Prostate gland (tissue), 2 donors: ENCODE data around the gene GALNT15. TPM values are rescaled to one million over a fixed set of nuclear protein-coding genes. Genes with fewer than 3 reads are reported as not detected.

ENCODE experiments used
- DNase-seq: peaks from one replicate; pipeline ENCODE4 v3.0.0-alpha.2; 2019; ENCODE audit warnings: low spot score
- H3K27ac ChIP-seq, 2 donors: fragments of 200-600 bp; sonication (generic); 2 replicates each; pipeline ENCODE4 v1.5.1; 2017 to 2019
- H3K27me3 ChIP-seq: fragments of 200-600 bp; sonication (generic); replicated peaks from 2 replicates; pipeline ENCODE4 v1.5.1; 2019; ENCODE audit not compliant: insufficient read depth
- H3K36me3 ChIP-seq, 2 donors: fragments of 200-600 bp; sonication (generic); 1 replicate in 1 of 2; 2 replicates in 1 of 2; pipeline versions ENCODE4 v1.5.1 to v1.8.1; 2017 to 2019
- H3K4me1 ChIP-seq: fragments of 200-600 bp; sonication (generic); replicated peaks from 2 replicates; pipeline ENCODE4 v1.5.1; 2019
- H3K4me3 ChIP-seq, 2 donors: fragments of 200-600 bp; sonication (generic); 2 replicates each; pipeline ENCODE4 v1.5.1; 2017 to 2019
- H3K9me3 ChIP-seq: fragments of 200-600 bp; sonication (generic); 2 replicates; pipeline ENCODE4 v1.5.1; 2017
- CTCF ChIP-seq, 4 experiments: fragments of 200-600 bp in 2 of 4; fragments of 450-650 bp in 2 of 4; sonication (generic) in 2 of 4; IDR thresholded peaks; 1 replicate in 3 of 4; 2 replicates in 1 of 4; pipeline ENCODE4 v1.5.1; 2016 to 2019; ENCODE audit warnings: antibody characterized with exemption in 4 of 4, mild to moderate bottlenecking in 2 of 4, moderate library complexity in 2 of 4
- POLR2A ChIP-seq: fragments of 450-650 bp; IDR thresholded peaks from one replicate; pipeline ENCODE4 v1.6.1; 2016; ENCODE audit warnings: antibody characterized with exemption, mild to moderate bottlenecking
- POLR2AphosphoS5 ChIP-seq: sonication (generic); formaldehyde crosslinking; IDR thresholded peaks from one replicate; pipeline ENCODE4 v1.6.1; 2017; ENCODE audit warnings: antibody characterized with exemption
- WGBS: methylation state at CpG from one replicate; pipeline ENCODE4 v1.1.5; 2018; 5-methylcytosine and 5-hydroxymethylcytosine counted together
- intact Hi-C: fragments of 100-400 bp; cut with DNase I; formaldehyde crosslinking; loops from one replicate; pipeline ENCODE4 v1.14.2; 2022
- total RNA-seq, 2 donors: library from RNA; depleted of rRNA; stranded (reverse); fragments of >200 nt; gene quantifications; one replicate each; pipeline ENCODE4 v1.1.0, GENCODE V29; 2016

GALNT15 gene
- total RNA-seq, 2 donors from 2014 or later, result 6.0 to 7.6 TPM

GRCh38 chr3:16171825-16172224 lies 2.7 kb upstream of the GALNT15 start:
- H3K27me3 ChIP-seq, result no peaks in the 10 kb centered on the region
- no peak overlapping the region for H3K27ac ChIP-seq
- DNase-seq, result peak; percentile 27
- H3K4me1 ChIP-seq, result peaks cover 2% of the 10 kb centered on the region
- no peaks in the 10 kb centered on the region for H3K9me3 ChIP-seq
- H3K36me3 ChIP-seq, result no peaks in the 10 kb centered on the region
- TF ChIP-seq POLR2AphosphoS5, result peak; percentile 43
- TF ChIP-seq POLR2A, result no peak
- 89% methylated on average over 1 of the region's 1 CpG for WGBS
- intact Hi-C loops, result no loop called here
- H3K4me3 ChIP-seq, result no peak overlapping the region

- Histone ChIP-seq H3K36me3 (no peaks in the 10 kb centered on the region), H3K27me3 (no peaks in the 10 kb centered on the region), H3K4me3 (no peak overlapping the region), H3K27ac (no peak overlapping the region), H3K4me1 (peaks cover 2% of the 10 kb centered on the region), H3K9me3 (no peaks in the 10 kb centered on the region)
- DNase-seq, result no peak
- intact Hi-C loops, result no loop called here
- WGBS, result 87% methylated on average over 5 of the region's 5 CpGs
- TF ChIP-seq CTCF (IDR thresholded peaks at IDR 0.05), result no peak
- no peak for TF ChIP-seq POLR2AphosphoS5
- no peak for TF ChIP-seq POLR2A
Observed at GRCh38 chr3:16173283-16174025, 1.0 kb upstream of the GALNT15 start.

GRCh38 chr3:16174026-16174355 lies 489 bp upstream of the GALNT15 start:
- H3K36me3 ChIP-seq, result no peaks in the 10 kb centered on the region
- H3K27me3 ChIP-seq, result no peaks in the 10 kb centered on the region
- 0% methylated on average over 1 of the region's 1 CpG for WGBS
- TF ChIP-seq CTCF (IDR thresholded peaks at IDR 0.05), result no peak
- TF ChIP-seq POLR2AphosphoS5, result no peak
- TF ChIP-seq POLR2A, result no peak
- intact Hi-C loops, result no loop called here
- DNase-seq, result no peak
- H3K4me1 ChIP-seq, result peaks cover 2% of the 10 kb centered on the region
- no peaks in the 10 kb centered on the region for H3K9me3 ChIP-seq
- no peak overlapping the region for H3K27ac ChIP-seq
- no peak overlapping the region for H3K4me3 ChIP-seq

- no peak overlapping the region for H3K27ac ChIP-seq
- H3K36me3 ChIP-seq, result no peaks in the 10 kb centered on the region
- H3K4me3 ChIP-seq, result peak overlapping the region in 1 of 2 donors; percentile 5
- no peak for DNase-seq
- WGBS, result 86% methylated on average over 19 of the region's 19 CpGs
- H3K27me3 ChIP-seq, result no peaks in the 10 kb centered on the region
- peaks cover 2% of the 10 kb centered on the region for H3K4me1 ChIP-seq
- TF ChIP-seq POLR2AphosphoS5 (no peak), CTCF (IDR thresholded peaks at IDR 0.05) (no peak), POLR2A (no peak)
- H3K9me3 ChIP-seq, result no peaks in the 10 kb centered on the region
- intact Hi-C loops, result no loop called here
Observed at GRCh38 chr3:16174976-16175901, 759 bp downstream of the GALNT15 start.

DNA sequence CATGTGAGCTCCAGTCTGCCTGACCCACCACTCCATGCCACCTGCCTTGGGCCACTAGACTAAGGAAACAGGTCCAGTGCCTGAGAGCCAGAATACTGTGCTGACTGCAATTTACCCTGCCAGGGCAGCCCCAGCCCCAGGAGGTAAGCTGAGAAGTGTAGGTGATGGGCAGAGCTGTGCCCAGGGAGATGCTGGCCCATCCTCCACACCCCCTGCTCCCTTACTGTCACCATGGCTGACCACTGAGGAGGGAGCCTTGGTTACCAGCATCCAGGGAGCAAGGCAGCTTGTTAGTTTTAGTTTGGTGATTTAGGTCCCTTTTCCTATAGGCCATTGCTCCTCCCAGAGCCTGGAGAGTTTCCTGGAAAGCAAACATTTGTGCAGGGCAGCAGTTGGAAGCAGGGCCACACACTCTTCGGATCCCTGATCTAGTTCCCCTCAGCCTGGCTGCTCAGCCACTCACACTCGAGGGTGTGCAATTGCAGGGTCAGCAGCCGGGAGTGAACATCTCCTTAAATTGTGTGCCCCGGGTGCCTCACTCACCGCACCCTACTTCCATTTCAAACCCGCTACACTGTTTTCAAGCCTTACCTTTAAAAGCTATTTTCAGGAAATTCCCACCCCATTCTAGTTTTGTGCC lies 2.0 kb downstream of the GALNT15 start:
- H3K9me3 ChIP-seq, result no peaks in the 10 kb centered on the region
- peaks cover 2% of the 10 kb centered on the region for H3K4me1 ChIP-seq
- peak overlapping the region in 1 of 2 donors; percentile 5 for H3K4me3 ChIP-seq
- no peaks in the 10 kb centered on the region for H3K27me3 ChIP-seq
- 71% methylated on average over 6 of the region's 6 CpGs for WGBS
- no peak for TF ChIP-seq POLR2AphosphoS5
- TF ChIP-seq CTCF (IDR thresholded peaks at IDR 0.05), result no peak
- TF ChIP-seq POLR2A, result no peak
- intact Hi-C loops, result no loop called here
- no peaks in the 10 kb centered on the region for H3K36me3 ChIP-seq
- no peak overlapping the region for H3K27ac ChIP-seq
- DNase-seq, result no peak
